Lung (tissue), 12 donors: ENCODE results near the gene LRGUK. TPM values are rescaled to one million over a fixed set of nuclear protein-coding genes. Genes with fewer than 3 reads are reported as not detected.
"Not testable (repeated sequence)": the region's sequence is repeated elsewhere in the genome, so short reads cannot be mapped to it uniquely, and the experiment has no call there.

ENCODE experiments used
- ATAC-seq: fragments of 200-7000 bp; cut with Tn5 transposase; one replicate; pipeline ENCODE4 v1.9.1; 2020; ENCODE audit warnings: moderate number of reproducible peaks; ENCODE audit not compliant: insufficient read depth, low FRiP score
- DNase-seq, 3 donors: peaks; one replicate each; pipeline ENCODE4 v3.0.0-alpha.2; 2013 to 2017
- H3K27ac ChIP-seq, 2 donors: one replicate each; pipeline ENCODE4 v1.5.1; 2013; ENCODE audit warnings: mild to moderate bottlenecking in 2 of 2, moderate library complexity in 2 of 2, control low read depth in 1 of 2, inconsistent platforms in 1 of 2, low read depth in 1 of 2, low read length in 1 of 2
- H3K27me3 ChIP-seq, 3 donors: one replicate each; pipeline ENCODE4 v1.5.1; 2013; ENCODE audit warnings: low read length in 2 of 3; ENCODE audit not compliant: control insufficient read depth in 3 of 3, insufficient read depth in 3 of 3
- H3K36me3 ChIP-seq, 4 donors: one replicate each; pipeline ENCODE4 v1.5.1; 2013; ENCODE audit warnings: low read length in 4 of 4, mild to moderate bottlenecking in 1 of 4, moderate library complexity in 1 of 4; ENCODE audit not compliant: control insufficient read depth in 4 of 4, insufficient read depth in 4 of 4
- H3K4me1 ChIP-seq, 5 donors: one replicate each; pipeline ENCODE4 v1.5.1; 2013; ENCODE audit warnings: low read length in 5 of 5, mild to moderate bottlenecking in 2 of 5, moderate library complexity in 1 of 5; ENCODE audit not compliant: control insufficient read depth in 5 of 5, insufficient read depth in 5 of 5
- H3K4me3 ChIP-seq: one replicate; pipeline ENCODE4 v1.5.1; 2013; ENCODE audit warnings: mild to moderate bottlenecking, control low read depth, moderate library complexity
- H3K9ac ChIP-seq, 2 donors: one replicate each; pipeline ENCODE4 v1.5.1; 2013; ENCODE audit warnings: low read length in 2 of 2, control low read depth in 1 of 2; ENCODE audit not compliant: insufficient read depth in 1 of 2
- H3K9me3 ChIP-seq, 4 donors: one replicate each; pipeline ENCODE4 v1.5.1; 2013; ENCODE audit warnings: low read length in 3 of 4, mild to moderate bottlenecking in 1 of 4, moderate library complexity in 1 of 4; ENCODE audit not compliant: control insufficient read depth in 4 of 4, insufficient read depth in 3 of 4
- WGBS, 2 donors: extraction: QIAGEN DNeasy Blood & Tissue Kit; methylation state at CpG; one replicate each; pipeline ENCODE4 v1.1.7; 2013; 5-methylcytosine and 5-hydroxymethylcytosine counted together
- polyA plus RNA-seq, 2 donors: library from polyadenylated mRNA; stranded (reverse); fragments of 200-250 nt; gene quantifications; one replicate each; pipeline ENCODE4 v1.2.1, GENCODE V29; 2013
- total RNA-seq, 2 donors: library from RNA; depleted of rRNA in 1 of 2; stranded (reverse); fragments of >200 nt in 1 of 2; gene quantifications; one replicate each; pipeline ENCODE4 v1.2.1, GENCODE V29; 2014 to 2021
- TF ChIP-seq, protein P1 (sequence below): IDR thresholded peaks from 2 replicates; pipeline ENCODE4 v1.5.1; 2012; ENCODE audit warnings: mild to moderate bottlenecking; ENCODE audit errors: control extremely low read depth, extremely low read depth
- donor health status: control.
- donor health status: control.
- donor health status: Bipolar disorder and iron deficiency.
- donor health status: healthy.
- donor health status: DM: yes; HTN: yes; CAD: no.

Gene LRGUK
- total and polyA plus RNA-seq, 4 donors, result 0.55 to 10.4 (median 2.5) TPM

DNA sequence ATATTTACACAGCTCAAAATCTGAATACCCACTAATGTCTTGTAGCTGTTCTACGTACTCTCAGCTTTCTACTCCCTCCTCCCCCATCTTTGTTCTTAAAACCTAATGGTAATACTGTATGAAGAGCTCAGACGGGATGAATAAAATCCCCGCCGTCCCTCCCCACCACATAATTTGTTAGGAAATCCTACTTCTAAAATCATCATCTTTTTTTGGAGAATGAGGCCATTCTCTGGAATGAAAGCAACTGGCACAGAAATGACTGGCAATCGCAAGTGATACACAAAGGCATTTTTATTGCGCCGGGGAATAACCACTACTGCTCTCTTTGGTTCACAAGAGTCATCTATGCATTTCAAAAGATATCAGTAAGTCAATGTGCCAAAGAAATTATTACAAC is 162.3 kb downstream of the LRGUK start:
- DNase-seq, result peak in 1 of 3 donors; percentile 26
- 68 to 85% methylated on average over 7 of the region's 7 CpGs for WGBS, 2 donors
- Histone ChIP-seq H3K4me1 (peaks cover 0 to 21% (median 6%) of the 10 kb centered on the region in 5 donors), H3K27ac (no peak overlapping the region), H3K36me3 (peaks cover 0 to 7% (median 2%) of the 10 kb centered on the region in 4 donors), H3K27me3 (no peaks in the 10 kb centered on the region), H3K9ac (no peak overlapping the region), H3K4me3 (no peak overlapping the region), H3K9me3 (no peaks in the 10 kb centered on the region)
- TF ChIP-seq, protein P1, sequence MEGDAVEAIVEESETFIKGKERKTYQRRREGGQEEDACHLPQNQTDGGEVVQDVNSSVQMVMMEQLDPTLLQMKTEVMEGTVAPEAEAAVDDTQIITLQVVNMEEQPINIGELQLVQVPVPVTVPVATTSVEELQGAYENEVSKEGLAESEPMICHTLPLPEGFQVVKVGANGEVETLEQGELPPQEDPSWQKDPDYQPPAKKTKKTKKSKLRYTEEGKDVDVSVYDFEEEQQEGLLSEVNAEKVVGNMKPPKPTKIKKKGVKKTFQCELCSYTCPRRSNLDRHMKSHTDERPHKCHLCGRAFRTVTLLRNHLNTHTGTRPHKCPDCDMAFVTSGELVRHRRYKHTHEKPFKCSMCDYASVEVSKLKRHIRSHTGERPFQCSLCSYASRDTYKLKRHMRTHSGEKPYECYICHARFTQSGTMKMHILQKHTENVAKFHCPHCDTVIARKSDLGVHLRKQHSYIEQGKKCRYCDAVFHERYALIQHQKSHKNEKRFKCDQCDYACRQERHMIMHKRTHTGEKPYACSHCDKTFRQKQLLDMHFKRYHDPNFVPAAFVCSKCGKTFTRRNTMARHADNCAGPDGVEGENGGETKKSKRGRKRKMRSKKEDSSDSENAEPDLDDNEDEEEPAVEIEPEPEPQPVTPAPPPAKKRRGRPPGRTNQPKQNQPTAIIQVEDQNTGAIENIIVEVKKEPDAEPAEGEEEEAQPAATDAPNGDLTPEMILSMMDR, result no peak
- ATAC-seq, result no peak

DNA sequence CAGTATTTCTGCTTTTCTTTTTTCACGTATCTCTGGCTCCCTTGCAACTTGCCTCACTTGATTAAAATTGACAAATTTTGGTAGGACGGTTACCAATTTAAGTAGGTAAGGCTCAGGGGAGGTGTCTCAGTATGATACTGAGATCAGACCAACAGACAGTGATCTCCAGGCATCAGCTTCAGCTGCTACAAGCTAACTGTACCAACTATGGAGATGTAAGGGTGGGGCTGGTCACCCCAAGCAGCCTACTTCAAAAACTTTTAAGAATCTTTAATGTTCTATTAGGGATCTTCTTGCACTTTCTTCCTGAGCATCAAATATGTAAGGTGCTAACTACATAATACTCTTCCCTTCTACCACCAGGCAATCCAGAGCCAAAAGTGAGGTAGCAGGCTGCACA is 162.7 kb downstream of the LRGUK start:
- ATAC-seq (no peak), DNase-seq (no peak)
- Histone ChIP-seq H3K4me1 (peaks cover 0 to 21% (median 6%) of the 10 kb centered on the region in 5 donors), H3K4me3 (no peak overlapping the region), H3K9me3 (no peaks in the 10 kb centered on the region), H3K9ac (no peak overlapping the region), H3K27me3 (no peaks in the 10 kb centered on the region), H3K36me3 (peaks cover 0 to 7% (median 5%) of the 10 kb centered on the region in 4 donors), H3K27ac (no peak overlapping the region)
- 75 to 91% methylated on average over 2 of the region's 2 CpGs for WGBS, 2 donors
- TF ChIP-seq, protein P1, result no peak

DNA sequence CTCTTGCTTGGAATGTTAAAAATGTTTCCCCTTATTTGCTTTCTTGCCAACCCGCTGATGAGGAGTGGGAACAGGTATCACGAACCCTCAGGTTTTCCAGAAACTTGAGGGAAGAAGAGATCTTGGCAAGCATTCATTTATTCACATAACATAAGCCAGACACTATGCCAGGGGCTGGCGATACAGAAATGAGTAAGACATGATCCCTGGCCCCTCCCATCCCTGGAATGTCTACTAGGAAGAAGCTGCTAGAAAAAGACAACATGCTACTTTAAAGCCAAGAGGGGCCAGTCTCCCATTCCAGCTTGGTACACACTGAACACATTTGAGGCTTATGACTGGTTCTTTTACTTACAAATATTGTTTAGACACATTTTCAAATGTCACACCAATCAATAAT is 163.1 kb downstream of the LRGUK start:
- no peaks in the 10 kb centered on the region for H3K9me3 ChIP-seq
- H3K9ac ChIP-seq, result no peak overlapping the region
- H3K4me3 ChIP-seq, result no peak overlapping the region
- H3K36me3 ChIP-seq, result peaks cover 4 to 11% (median 8%) of the 10 kb centered on the region in 4 donors
- no peak for ATAC-seq
- TF ChIP-seq, protein P1, result no peak
- 76 to 93% methylated on average over 3 of the region's 3 CpGs for WGBS, 2 donors
- H3K27ac ChIP-seq, result no peak overlapping the region
- H3K4me1 ChIP-seq, result peaks cover 0 to 21% (median 6%) of the 10 kb centered on the region in 5 donors
- DNase-seq, result no peak
- H3K27me3 ChIP-seq, result no peaks in the 10 kb centered on the region

DNA sequence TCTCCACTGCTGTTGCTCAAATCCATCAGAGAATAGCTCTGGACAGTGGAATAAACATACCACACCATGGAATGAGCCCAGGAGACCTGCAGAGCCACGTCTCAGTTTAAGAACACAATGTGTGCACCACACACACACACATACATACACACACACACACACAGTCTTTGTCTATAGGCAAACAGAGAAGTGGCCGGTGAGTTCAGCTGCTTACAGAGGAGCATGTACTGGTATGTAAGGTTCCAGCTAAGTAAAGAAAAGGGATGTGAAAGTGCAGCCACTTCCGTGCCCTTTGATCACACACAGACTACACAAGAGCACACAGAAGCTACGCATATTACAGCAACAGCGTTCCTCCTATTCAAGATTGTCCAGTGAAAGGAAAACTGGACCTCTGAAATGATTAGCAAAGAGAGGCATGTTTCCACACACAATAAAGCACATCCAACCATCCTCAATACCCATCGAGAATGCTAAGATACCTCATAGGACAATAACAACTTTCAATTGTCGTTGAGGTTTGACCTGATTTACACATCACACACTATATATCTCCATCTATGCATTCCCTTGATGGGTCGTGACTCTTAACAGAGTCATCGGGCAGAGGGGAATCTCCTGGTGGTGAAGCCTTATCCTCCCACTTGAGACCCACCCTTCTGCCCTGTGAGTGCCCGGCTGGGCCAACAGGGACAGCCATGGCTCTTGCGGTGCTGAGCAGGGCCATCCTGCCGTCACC is 166.0 kb downstream of the LRGUK start:
- H3K9me3 ChIP-seq, result no peaks in the 10 kb centered on the region
- peaks cover 7 to 23% (median 11%) of the 10 kb centered on the region in 4 donors for H3K36me3 ChIP-seq
- H3K27me3 ChIP-seq, result no peaks in the 10 kb centered on the region
- no peak overlapping the region for H3K4me3 ChIP-seq
- H3K27ac ChIP-seq, result no peak overlapping the region
- H3K4me1 ChIP-seq, result peaks cover 0 to 19% (median 6%) of the 10 kb centered on the region in 5 donors
- H3K9ac ChIP-seq, result no peak overlapping the region
- WGBS, 2 donors, result 77 to 82% methylated on average over 12 of the region's 12 CpGs
- DNase-seq, result peak in 2 of 3 donors; percentile 50 to 60
- TF ChIP-seq, protein P1, result no peak
- peak; percentile 45 for ATAC-seq

DNA sequence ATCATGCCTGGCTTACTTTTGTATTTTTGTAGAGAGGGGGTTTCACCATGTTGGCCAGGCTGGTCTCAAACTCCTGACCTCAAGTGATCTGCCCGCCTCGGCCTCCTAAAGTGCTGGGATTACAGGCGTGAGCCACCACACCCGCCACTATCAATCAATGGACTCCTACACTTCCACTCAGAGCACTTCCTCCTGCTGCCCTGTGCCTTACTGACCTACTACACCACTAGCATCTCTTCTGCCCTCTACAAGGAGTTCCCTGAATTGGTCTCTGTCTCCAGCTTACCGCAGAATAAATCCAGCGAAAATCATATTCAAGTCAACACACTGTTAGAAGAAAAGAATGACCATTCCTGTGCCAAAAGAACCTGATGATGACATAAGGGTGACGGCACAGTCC is 168.8 kb downstream of the LRGUK start:
- DNase-seq, H3K4me3 ChIP-seq, H3K27ac ChIP-seq, ATAC-seq, H3K27me3 ChIP-seq, H3K9me3 ChIP-seq, H3K9ac ChIP-seq: not testable (repeated sequence)
- Histone ChIP-seq H3K36me3 (peaks cover 7 to 27% (median 16%) of the 10 kb centered on the region in 4 donors), H3K4me1 (peaks cover 0 to 20% (median 10%) of the 10 kb centered on the region in 5 donors)
- 79 to 92% methylated on average over 6 to 7 of the region's 7 CpGs for WGBS, 2 donors
